Psoas muscle (tissue), 8 donors: Measurements from ENCODE around the gene FBF1. TPM values are rescaled to one million over a fixed set of nuclear protein-coding genes. Genes with fewer than 3 reads are reported as not detected.

Experiments used
- ATAC-seq, 4 donors: fragments of 200-7000 bp; cut with Tn5 transposase; one replicate each; pipeline ENCODE4 v1.9.1; 2020; ENCODE audit warnings: moderate library complexity in 3 of 4, mild to moderate bottlenecking in 2 of 4
- DNase-seq, 2 donors: peaks; one replicate each; pipeline ENCODE4 v3.0.0-alpha.2; 2020
- H3K27ac ChIP-seq: fragments of 200-600 bp; one replicate; pipeline ENCODE4 v1.8.0; 2022
- H3K27me3 ChIP-seq, 3 donors: fragments of 200-600 bp in 1 of 3; one replicate each; pipeline versions ENCODE4 v1.6.1 to v1.8.0; 2013 to 2022; ENCODE audit warnings: low read length in 2 of 3, mild to moderate bottlenecking in 2 of 3, moderate library complexity in 1 of 3; ENCODE audit not compliant: insufficient read depth in 3 of 3
- H3K36me3 ChIP-seq, 2 donors: fragments of 200-600 bp in 1 of 2; one replicate each; pipeline versions ENCODE4 v1.6.1 to v1.8.0; 2013 to 2022; ENCODE audit warnings: low read depth in 1 of 2, mild to moderate bottlenecking in 1 of 2, moderate library complexity in 1 of 2; ENCODE audit not compliant: insufficient read depth in 1 of 2
- H3K4me1 ChIP-seq: fragments of 200-600 bp; one replicate; pipeline ENCODE4 v1.8.0; 2022
- H3K4me3 ChIP-seq: fragments of 200-600 bp; one replicate; pipeline ENCODE4 v1.8.0; 2022; ENCODE audit warnings: mild to moderate bottlenecking
- H3K9me3 ChIP-seq: fragments of 200-600 bp; one replicate; pipeline ENCODE4 v1.8.0; 2022
- CTCF ChIP-seq: fragments of 200-600 bp; IDR thresholded peaks from one replicate; pipeline ENCODE4 v1.8.0; 2022; ENCODE audit warnings: antibody characterized with exemption
- WGBS, 3 donors: extraction: QIAGEN DNeasy Blood & Tissue Kit; methylation state at CpG; one replicate each; pipeline versions ENCODE4 v1.1.6 to v1.1.7; 2013; 5-methylcytosine and 5-hydroxymethylcytosine counted together
- intact Hi-C, 2 donors: fragments of 100-400 bp; cut with DNase I; formaldehyde crosslinking; loops; one replicate each; pipeline versions ENCODE4 v1.11.0 to v1.14.2; 2022
- polyA plus RNA-seq, 3 donors: library from polyadenylated mRNA; stranded (reverse); fragments of 200-250 nt; gene quantifications; one replicate each; pipeline ENCODE4 v1.2.3, GENCODE V29; 2013
- total RNA-seq, 4 donors: library from RNA; stranded (reverse); fragmentation: NEBNext Ultra II Directional in 2 of 4; extraction: Animal tissue kit (Norgen Biotek cat#: 25700) in 2 of 4; gene quantifications; one replicate each; pipeline versions ENCODE4 v1.2.1 to v1.2.4, GENCODE V29; 2021 to 2023
- donor health status: healthy with polysubstance abuse.
- donor health status: DM: no; HTN: no; CAD: no; lungs with moderate emphysema.
- donor health status: Bipolar disorder and iron deficiency.
- donor health status: healthy.
- donor health status: DM: yes; HTN: yes; CAD: no.
- donor health status: DM: no; HTN: no; CAD: no.
- donor health status: DM: no; HTN: no; CAD: no.
- donor health status: DM: yes; HTN: yes; CAD: no.

Gene FBF1
- total and polyA plus RNA-seq, 7 donors = 1.8 to 10.4 (median 3.7) TPM

GRCh38 chr17:75943491-75943890 lies 2.6 kb upstream of the FBF1 start:
- H3K4me1 ChIP-seq = peaks cover 5% of the 10 kb centered on the region
- no peak for TF ChIP-seq CTCF
- DNase-seq (no peak), ATAC-seq (no peak)
- 79 to 100% (median 89%) methylated on average over 1 of the region's 1 CpG for WGBS, 3 donors
- H3K9me3 ChIP-seq = no peaks in the 10 kb centered on the region
- peaks cover 0 to 48% of the 10 kb centered on the region in 2 donors for H3K36me3 ChIP-seq
- no peak overlapping the region for H3K4me3 ChIP-seq
- intact Hi-C loops = loop anchor here in 1 of 2 donors (5.0 kb wide), 1 partner anchor 34 kb away; the partner anchor contains the start of genes ACOX1 and TEN1
- no peaks in the 10 kb centered on the region for H3K27me3 ChIP-seq
- H3K27ac ChIP-seq = no peak overlapping the region

DNA sequence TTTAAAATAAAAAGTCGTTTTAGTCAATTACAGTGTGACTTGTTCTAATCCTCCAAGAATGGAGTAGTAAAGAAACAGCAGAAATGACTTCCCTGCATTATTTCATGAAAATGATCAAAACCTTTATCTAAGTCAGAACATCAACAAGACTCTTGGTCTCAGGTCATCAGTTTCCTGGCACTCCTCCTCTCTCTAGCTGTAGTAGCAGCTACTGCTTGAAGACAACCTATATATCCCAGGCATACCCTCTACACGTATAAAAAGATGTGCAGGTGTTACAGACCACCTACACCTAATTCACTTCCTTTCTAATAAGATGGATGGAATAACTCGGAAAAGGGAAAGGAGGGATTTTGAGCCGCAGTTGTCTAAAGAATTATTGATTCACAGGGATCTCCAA lies 1.6 kb upstream of the FBF1 start:
- Histone ChIP-seq H3K36me3 (peaks cover 0 to 38% of the 10 kb centered on the region in 2 donors), H3K27me3 (no peaks in the 10 kb centered on the region), H3K4me3 (no peak overlapping the region), H3K9me3 (no peaks in the 10 kb centered on the region), H3K27ac (no peak overlapping the region), H3K4me1 (peaks cover 5% of the 10 kb centered on the region)
- DNase-seq (no peak), ATAC-seq (no peak)
- intact Hi-C loops = loop anchor here in 1 of 2 donors (5.0 kb wide), 1 partner anchor 35 kb away; the partner anchor contains the start of genes ACOX1 and TEN1
- TF ChIP-seq CTCF = no peak
- WGBS, 3 donors = 89 to 91% (median 91%) methylated on average over 4 of the region's 4 CpGs

DNA sequence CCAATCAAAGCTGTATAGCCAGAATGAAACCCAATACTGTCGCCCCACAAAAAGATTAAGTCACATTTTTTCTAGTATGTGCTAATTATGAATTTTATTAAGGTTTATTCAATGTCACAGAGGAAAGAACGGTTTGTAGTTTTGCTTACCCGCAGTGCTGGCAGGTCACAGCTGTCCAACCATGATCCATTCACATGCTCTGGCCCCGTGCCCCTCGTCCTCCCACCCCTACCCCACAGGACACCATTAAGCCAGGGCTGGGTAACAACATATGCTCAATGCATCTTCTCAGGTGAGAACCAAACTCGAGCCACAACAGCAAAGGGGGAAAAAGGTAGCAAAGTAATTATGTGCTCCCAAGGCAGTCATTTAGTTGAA lies 589 bp upstream of the FBF1 start:
- ATAC-seq (peak in 1 of 4 donors; percentile 26), DNase-seq (no peak)
- TF ChIP-seq CTCF = no peak
- intact Hi-C loops = loop anchor here (2.0 to 5.0 kb wide), 2 partner anchors 36 to 39 kb away; partner anchors contain the start of genes ACOX1 (in 1 of the 2) and TEN1 (in 1 of the 2)
- Histone ChIP-seq H3K27ac (peak overlapping the region; percentile 63), H3K27me3 (no peaks in the 10 kb centered on the region), H3K36me3 (peaks cover 0 to 28% of the 10 kb centered on the region in 2 donors), H3K4me3 (peak overlapping the region; percentile 79), H3K4me1 (peaks cover 5% of the 10 kb centered on the region), H3K9me3 (no peaks in the 10 kb centered on the region)
- 12 to 26% (median 19%) methylated on average over 6 of the region's 6 CpGs for WGBS, 3 donors

DNA sequence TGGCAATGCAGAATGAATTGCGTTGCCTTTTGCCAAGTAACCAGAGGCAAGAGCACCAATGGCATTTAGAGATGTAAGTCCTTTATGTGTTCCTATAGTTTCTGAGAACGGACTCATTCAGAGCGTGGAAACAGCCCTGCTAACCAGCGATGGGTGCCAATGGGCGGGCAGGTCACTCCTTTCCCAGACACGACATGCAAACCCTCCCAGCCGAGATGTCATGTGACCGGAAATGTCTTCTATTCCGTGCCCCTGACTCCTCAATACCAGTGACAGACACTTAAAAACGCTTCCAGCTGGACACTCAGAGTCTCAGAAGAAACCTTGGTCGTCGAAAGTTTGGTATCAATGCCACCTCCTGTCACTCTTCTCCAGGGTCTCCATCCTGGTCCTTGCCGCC lies 3.2 kb downstream of the FBF1 start:
- no peak for ATAC-seq
- TF ChIP-seq CTCF = no peak
- Histone ChIP-seq H3K27ac (no peak overlapping the region), H3K9me3 (no peaks in the 10 kb centered on the region), H3K27me3 (no peaks in the 10 kb centered on the region), H3K36me3 (peaks cover 0 to 2% of the 10 kb centered on the region in 2 donors), H3K4me1 (peaks cover 5% of the 10 kb centered on the region), H3K4me3 (no peak overlapping the region)
- intact Hi-C loops = no loop called here
- DNase-seq = no peak
- WGBS, 3 donors = 74 to 77% (median 75%) methylated on average over 13 of the region's 13 CpGs

GRCh38 chr17:75933808-75934207 lies 7.0 kb downstream of the FBF1 start:
- DNase-seq = no peak
- Histone ChIP-seq H3K36me3 (peaks cover 0 to 4% of the 10 kb centered on the region in 2 donors), H3K4me3 (no peak overlapping the region), H3K27me3 (no peaks in the 10 kb centered on the region), H3K4me1 (no peaks in the 10 kb centered on the region), H3K9me3 (no peaks in the 10 kb centered on the region), H3K27ac (no peak overlapping the region)
- 67 to 81% (median 78%) methylated on average over 4 of the region's 4 CpGs for WGBS, 3 donors
- TF ChIP-seq CTCF = no peak
- ATAC-seq = no peak
- intact Hi-C loops = no loop called here
